Gastroesophageal sphincter (tissue), 4 donors: ENCODE measurements around the gene PAQR7. TPM values are rescaled to one million over a fixed set of nuclear protein-coding genes. Genes with fewer than 3 reads are reported as not detected.

Source experiments
- ATAC-seq: fragments of 150-250 bp; one replicate; pipeline ENCODE4 v1.9.1; 2016; ENCODE audit warnings: mild to moderate bottlenecking, moderate library complexity
- H3K27ac ChIP-seq, 4 donors: fragments of 200-600 bp; sonication (generic) in 3 of 4; 1 replicate in 3 of 4; 2 replicates in 1 of 4; pipeline ENCODE4 v1.5.1; 2016 to 2019
- H3K27me3 ChIP-seq: fragments of 200-600 bp; sonication (generic); one replicate; pipeline ENCODE4 v1.5.1; 2019
- H3K36me3 ChIP-seq, 2 donors: fragments of 200-600 bp; sonication (generic); one replicate each; pipeline ENCODE4 v1.5.1; 2019; ENCODE audit warnings: control low read depth in 1 of 2
- H3K4me1 ChIP-seq, 3 donors: fragments of 200-600 bp; sonication (generic); 1 replicate in 2 of 3; 2 replicates in 1 of 3; pipeline ENCODE4 v1.5.1; 2016 to 2019; ENCODE audit warnings: control low read depth in 2 of 3
- H3K4me3 ChIP-seq, 2 donors: fragments of 200-600 bp; sonication (generic); one replicate each; pipeline ENCODE4 v1.5.1; 2019; ENCODE audit warnings: mild to moderate bottlenecking in 1 of 2, moderate library complexity in 1 of 2
- H3K9me3 ChIP-seq, 3 donors: fragments of 200-600 bp; sonication (generic); one replicate each; pipeline ENCODE4 v1.5.1; 2017 to 2019; ENCODE audit warnings: control low read depth in 2 of 3
- EP300 ChIP-seq: sonication (generic); formaldehyde crosslinking; IDR thresholded peaks from one replicate; pipeline ENCODE4 v1.6.1; 2017; ENCODE audit warnings: antibody characterized with exemption, mild to moderate bottlenecking
- POLR2A ChIP-seq, 2 donors: fragments of 450-650 bp; IDR thresholded peaks; one replicate each; pipeline ENCODE4 v1.6.1; 2017; ENCODE audit warnings: antibody characterized with exemption in 2 of 2, mild to moderate bottlenecking in 2 of 2, moderate library complexity in 1 of 2
- POLR2AphosphoS5 ChIP-seq: sonication (generic); formaldehyde crosslinking; IDR thresholded peaks from one replicate; pipeline ENCODE4 v1.6.1; 2017; ENCODE audit warnings: antibody characterized with exemption
- WGBS, 2 donors: methylation state at CpG; one replicate each; pipeline ENCODE4 v1.1.5; 2018; ENCODE audit warnings: low coverage in 1 of 2; 5-methylcytosine and 5-hydroxymethylcytosine counted together
- total RNA-seq, 4 donors: library from RNA; depleted of rRNA; stranded (reverse); fragments of >200 nt; gene quantifications; one replicate each; pipeline ENCODE4 v1.1.0, GENCODE V29; 2016
- TF ChIP-seq, protein P1 (sequence below), 4 experiments: fragments of 200-600 bp in 2 of 4; fragments of 450-650 bp in 2 of 4; sonication (generic) in 1 of 4; IDR thresholded peaks; one replicate each; pipeline ENCODE4 v1.5.1; 2017 to 2019; ENCODE audit warnings: antibody characterized with exemption in 4 of 4, mild to moderate bottlenecking in 2 of 4, moderate library complexity in 2 of 4

Gene PAQR7
- total RNA-seq, 4 donors from 2014 or later, result 6.5 to 13.7 (median 7.8) TPM

DNA sequence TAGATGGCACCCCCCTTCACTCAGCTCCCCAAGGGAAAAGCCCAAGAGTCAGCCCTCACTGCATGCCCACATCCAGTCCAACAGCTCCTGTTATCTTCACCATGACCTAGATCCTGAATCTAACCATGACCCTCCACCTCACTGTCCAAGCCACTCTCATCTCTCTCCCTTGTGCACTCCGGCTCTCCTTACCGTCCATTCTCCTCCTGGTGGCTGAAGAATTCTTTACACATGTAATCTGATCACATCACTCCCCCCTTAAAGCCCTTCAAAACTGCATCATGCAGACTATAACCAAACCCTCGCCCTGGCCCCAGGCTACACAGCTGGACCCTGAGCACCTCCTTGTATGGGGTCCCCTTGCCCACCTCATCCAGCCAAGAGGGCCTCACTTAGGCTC is 14.0 kb upstream of the PAQR7 start:
- H3K27me3 ChIP-seq, result no peaks in the 10 kb centered on the region
- TF ChIP-seq, protein P1, sequence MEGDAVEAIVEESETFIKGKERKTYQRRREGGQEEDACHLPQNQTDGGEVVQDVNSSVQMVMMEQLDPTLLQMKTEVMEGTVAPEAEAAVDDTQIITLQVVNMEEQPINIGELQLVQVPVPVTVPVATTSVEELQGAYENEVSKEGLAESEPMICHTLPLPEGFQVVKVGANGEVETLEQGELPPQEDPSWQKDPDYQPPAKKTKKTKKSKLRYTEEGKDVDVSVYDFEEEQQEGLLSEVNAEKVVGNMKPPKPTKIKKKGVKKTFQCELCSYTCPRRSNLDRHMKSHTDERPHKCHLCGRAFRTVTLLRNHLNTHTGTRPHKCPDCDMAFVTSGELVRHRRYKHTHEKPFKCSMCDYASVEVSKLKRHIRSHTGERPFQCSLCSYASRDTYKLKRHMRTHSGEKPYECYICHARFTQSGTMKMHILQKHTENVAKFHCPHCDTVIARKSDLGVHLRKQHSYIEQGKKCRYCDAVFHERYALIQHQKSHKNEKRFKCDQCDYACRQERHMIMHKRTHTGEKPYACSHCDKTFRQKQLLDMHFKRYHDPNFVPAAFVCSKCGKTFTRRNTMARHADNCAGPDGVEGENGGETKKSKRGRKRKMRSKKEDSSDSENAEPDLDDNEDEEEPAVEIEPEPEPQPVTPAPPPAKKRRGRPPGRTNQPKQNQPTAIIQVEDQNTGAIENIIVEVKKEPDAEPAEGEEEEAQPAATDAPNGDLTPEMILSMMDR (IDR thresholded peaks at IDR 0.05), result no peak
- TF ChIP-seq EP300 (no peak), POLR2A (IDR thresholded peaks at IDR 0.05) (no peak), POLR2AphosphoS5 (no peak)
- H3K4me3 ChIP-seq, result no peak overlapping the region
- H3K4me1 ChIP-seq, result peaks cover 0 to 23% (median 3%) of the 10 kb centered on the region in 3 donors
- no peaks in the 10 kb centered on the region for H3K36me3 ChIP-seq
- H3K9me3 ChIP-seq, result no peaks in the 10 kb centered on the region
- ATAC-seq, result no peak
- no peak overlapping the region for H3K27ac ChIP-seq
- 75 to 77% methylated on average over 2 to 3 of the region's 3 CpGs for WGBS, 2 donors

DNA sequence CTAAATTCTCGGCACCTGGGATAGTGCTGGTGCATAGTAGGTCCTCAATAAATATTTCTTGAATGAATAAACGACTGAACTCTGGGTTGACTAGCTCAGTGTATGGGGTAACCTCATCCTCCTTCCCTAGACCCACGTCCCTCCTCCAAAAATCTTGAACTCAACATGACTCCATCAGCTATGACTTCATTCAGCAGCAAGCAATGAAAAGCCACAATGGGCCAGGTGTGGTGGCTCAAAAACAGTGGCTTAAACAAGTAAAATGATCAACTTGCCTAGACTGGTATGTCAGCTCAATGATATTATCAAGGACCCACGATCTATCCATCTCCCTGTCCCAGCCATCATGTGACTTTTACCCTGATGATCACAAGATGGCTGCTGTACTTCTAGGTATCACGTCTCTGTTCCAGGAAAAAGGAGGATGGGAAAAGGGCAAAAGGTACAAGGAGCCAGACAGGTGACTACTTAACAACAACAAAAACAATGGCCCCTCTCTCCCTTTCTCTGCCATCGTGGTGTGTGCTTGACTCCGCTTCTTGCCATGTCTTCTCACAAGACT is 13.0 kb upstream of the PAQR7 start:
- Histone ChIP-seq H3K9me3 (no peaks in the 10 kb centered on the region), H3K36me3 (no peaks in the 10 kb centered on the region), H3K4me3 (no peak overlapping the region), H3K4me1 (peaks cover 0 to 23% (median 3%) of the 10 kb centered on the region in 3 donors), H3K27me3 (no peaks in the 10 kb centered on the region), H3K27ac (no peak overlapping the region)
- TF ChIP-seq POLR2A (IDR thresholded peaks at IDR 0.05) (no peak), EP300 (no peak), POLR2AphosphoS5 (no peak)
- TF ChIP-seq, protein P1 (IDR thresholded peaks at IDR 0.05), result no peak
- WGBS, 2 donors, result 66 to 73% methylated on average over 4 to 7 of the region's 7 CpGs
- ATAC-seq, result no peak

DNA sequence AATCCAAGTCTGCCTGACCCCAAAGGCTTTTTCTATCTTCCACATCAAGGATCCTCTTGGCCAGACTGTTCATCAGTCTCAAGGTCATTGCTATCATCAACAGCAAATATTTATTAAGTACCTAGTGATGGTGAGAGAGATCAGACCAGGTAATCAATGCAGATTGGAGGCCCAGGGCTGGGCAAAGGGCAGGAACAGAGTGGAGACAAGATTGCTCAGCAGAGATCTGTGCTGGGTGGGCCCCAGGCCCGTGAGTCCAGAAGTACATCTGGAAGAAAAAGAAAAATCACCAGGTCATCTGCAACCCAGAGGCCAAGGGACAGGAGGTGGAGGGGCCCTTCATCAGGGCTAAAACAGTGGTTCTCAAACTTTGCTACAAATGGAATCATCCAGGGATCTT is 10.1 kb upstream of the PAQR7 start:
- Histone ChIP-seq H3K9me3 (no peaks in the 10 kb centered on the region), H3K27me3 (no peaks in the 10 kb centered on the region), H3K4me3 (no peak overlapping the region), H3K27ac (no peak overlapping the region), H3K36me3 (no peaks in the 10 kb centered on the region), H3K4me1 (no peaks in the 10 kb centered on the region)
- TF ChIP-seq POLR2A (IDR thresholded peaks at IDR 0.05), result no peak
- TF ChIP-seq POLR2AphosphoS5, result no peak
- no peak for TF ChIP-seq EP300
- TF ChIP-seq, protein P1 (IDR thresholded peaks at IDR 0.05), result no peak
- WGBS, 2 donors, result no CpG with 5 or more reads among the region's 1 CpG
- no peak for ATAC-seq

DNA sequence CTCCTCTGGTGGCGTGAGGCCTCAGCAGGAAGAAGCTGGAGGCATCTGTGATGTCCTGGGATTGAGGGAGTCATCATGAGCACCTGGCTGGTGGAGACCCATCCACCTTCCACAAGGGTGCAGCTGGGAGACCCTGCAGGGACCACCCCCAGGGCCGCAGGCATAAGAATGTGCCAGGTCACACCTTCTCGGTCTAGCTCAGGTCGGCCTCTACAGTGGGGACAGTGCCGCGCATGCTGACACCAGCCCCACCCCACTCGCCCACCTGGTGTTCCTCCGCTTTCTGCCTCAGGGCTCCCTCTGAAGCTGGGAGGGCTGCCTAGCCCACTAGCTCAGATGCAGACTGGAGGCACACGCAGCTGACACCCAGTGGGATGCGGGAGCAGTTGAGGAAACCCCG is 5.8 kb upstream of the PAQR7 start:
- H3K9me3 ChIP-seq, result no peaks in the 10 kb centered on the region
- WGBS, 2 donors, result no CpG with 5 or more reads among the region's 11 CpGs
- H3K27ac ChIP-seq, result no peak overlapping the region
- peaks cover 0 to 5% (median 0%) of the 10 kb centered on the region in 3 donors for H3K4me1 ChIP-seq
- H3K4me3 ChIP-seq, result no peak overlapping the region
- TF ChIP-seq, protein P1 (IDR thresholded peaks at IDR 0.05), result no peak
- TF ChIP-seq EP300 (no peak), POLR2A (IDR thresholded peaks at IDR 0.05) (no peak), POLR2AphosphoS5 (no peak)
- H3K27me3 ChIP-seq, result no peaks in the 10 kb centered on the region
- no peak for ATAC-seq
- H3K36me3 ChIP-seq, result no peaks in the 10 kb centered on the region

DNA sequence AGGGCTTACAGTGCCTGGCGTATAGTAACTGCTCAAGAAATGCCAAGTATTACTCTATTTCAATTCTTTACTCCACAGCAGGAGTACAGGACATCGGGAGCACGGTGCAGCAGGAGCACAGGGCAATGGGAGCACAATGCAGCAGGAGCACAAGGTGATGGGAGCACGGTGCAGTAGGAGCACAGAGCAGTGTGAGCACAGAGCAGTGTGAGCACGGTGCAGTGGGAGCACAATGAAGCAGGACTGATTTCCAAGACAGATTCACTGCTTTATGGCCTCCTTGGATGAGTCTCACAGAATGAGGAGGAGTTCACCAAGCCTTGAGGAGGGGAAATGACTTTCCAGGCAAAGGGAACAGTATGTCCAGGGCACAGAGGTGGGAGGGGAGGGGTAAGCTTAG is 5.0 kb upstream of the PAQR7 start:
- ATAC-seq, result no peak
- TF ChIP-seq, protein P1 (IDR thresholded peaks at IDR 0.05), result no peak
- no peak for TF ChIP-seq POLR2A (IDR thresholded peaks at IDR 0.05)
- no peak for TF ChIP-seq EP300
- TF ChIP-seq POLR2AphosphoS5, result no peak
- 100% methylated on average over 1 of the region's 5 CpGs; no CpG with 5 or more reads in 1 of the 2 donors for WGBS, 2 donors
- Histone ChIP-seq H3K36me3 (no peaks in the 10 kb centered on the region), H3K9me3 (no peaks in the 10 kb centered on the region), H3K27ac (no peak overlapping the region), H3K27me3 (no peaks in the 10 kb centered on the region), H3K4me1 (peaks cover 0 to 12% (median 0%) of the 10 kb centered on the region in 3 donors), H3K4me3 (no peak overlapping the region)
